Small intestine (tissue), 7 donors: Measurements from ENCODE around the gene C1orf52. TPM values are rescaled to one million over a fixed set of nuclear protein-coding genes. Genes with fewer than 3 reads are reported as not detected.

Experiments
- DNase-seq, 2 donors: peaks; one replicate each; pipeline versions ENCODE4 v3.0.0 to v3.0.0-alpha.2; 2013
- FAIRE-seq: peaks from 2 replicates; lab custom pipeline; 2012; peaks lifted over from hg19 to GRCh38; lab: Jason Lieb, UNC
- H3K27ac ChIP-seq, 3 donors: one replicate each; pipeline ENCODE4 v1.5.1; 2013; ENCODE audit warnings: low read length in 2 of 3, mild to moderate bottlenecking in 2 of 3, control low read depth in 1 of 3, inconsistent platforms in 1 of 3, low read depth in 1 of 3, moderate library complexity in 1 of 3
- H3K27me3 ChIP-seq, 3 donors: one replicate each; pipeline ENCODE4 v1.6.1; 2013; ENCODE audit warnings: low read length in 3 of 3, inconsistent platforms in 1 of 3; ENCODE audit not compliant: control insufficient read depth in 3 of 3, insufficient read depth in 3 of 3
- H3K36me3 ChIP-seq, 3 donors: one replicate each; pipeline ENCODE4 v1.6.1; 2013; ENCODE audit warnings: low read length in 3 of 3, inconsistent platforms in 1 of 3, low read depth in 1 of 3, mild to moderate bottlenecking in 1 of 3, moderate library complexity in 1 of 3; ENCODE audit not compliant: control insufficient read depth in 3 of 3, insufficient read depth in 2 of 3
- H3K4me1 ChIP-seq, 3 donors: one replicate each; pipeline ENCODE4 v1.6.1; 2013; ENCODE audit warnings: low read length in 2 of 3, inconsistent platforms in 1 of 3, low read depth in 1 of 3, mild to moderate bottlenecking in 1 of 3, moderate library complexity in 1 of 3; ENCODE audit not compliant: control insufficient read depth in 3 of 3, insufficient read depth in 2 of 3
- H3K4me3 ChIP-seq, 3 donors: one replicate each; pipeline ENCODE4 v1.5.1; 2013; ENCODE audit warnings: low read length in 3 of 3, control low read depth in 1 of 3, inconsistent platforms in 1 of 3, low read depth in 1 of 3, mild to moderate bottlenecking in 1 of 3, moderate library complexity in 1 of 3
- H3K9me3 ChIP-seq, 2 donors: one replicate each; pipeline ENCODE4 v1.6.1; 2013; ENCODE audit warnings: low read depth in 1 of 2, low read length in 1 of 2; ENCODE audit not compliant: control insufficient read depth in 2 of 2, insufficient read depth in 1 of 2
- WGBS, 3 donors: extraction: QIAGEN DNeasy Blood & Tissue Kit; methylation state at CpG; one replicate each; pipeline ENCODE4 v1.1.7; 2013; 5-methylcytosine and 5-hydroxymethylcytosine counted together
- polyA plus RNA-seq, 4 donors: library from polyadenylated mRNA; stranded (reverse) in 3 of 4; unstranded in 1 of 4; fragments of 200-250 nt in 3 of 4; fragments of 120-200 nt in 1 of 4; gene quantifications; one replicate each; pipeline versions ENCODE4 v1.2.1 to v1.2.3, GENCODE V29; 2013
- donor health status: healthy with polysubstance abuse.
- donor health status: control.
- donor health status: control.
- donor health status: Bipolar disorder and iron deficiency.
- donor health status: healthy.

The C1orf52 gene
- polyA plus RNA-seq, 4 donors, result 15.9 to 35.6 (median 18.5) TPM

- 68 to 79% (median 72%) methylated on average over 5 of the region's 5 CpGs for WGBS, 3 donors
- Histone ChIP-seq H3K27ac (no peak overlapping the region), H3K4me3 (no peak overlapping the region), H3K4me1 (peaks cover 0 to 22% (median 2%) of the 10 kb centered on the region in 3 donors), H3K27me3 (no peaks in the 10 kb centered on the region), H3K9me3 (peaks cover 0 to 5% of the 10 kb centered on the region in 2 donors), H3K36me3 (no peaks in the 10 kb centered on the region)
- FAIRE-seq, result no peak
- DNase-seq, result no peak
These were observed 36.1 kb downstream of the C1orf52 start for GRCh38 chr1:85223334-85223733.

- Histone ChIP-seq H3K27ac (peak overlapping the region in 1 of 3 donors; percentile 24), H3K4me3 (no peak overlapping the region), H3K36me3 (no peaks in the 10 kb centered on the region), H3K9me3 (peaks cover 0 to 5% of the 10 kb centered on the region in 2 donors), H3K4me1 (peaks cover 0 to 16% (median 2%) of the 10 kb centered on the region in 3 donors), H3K27me3 (no peaks in the 10 kb centered on the region)
- FAIRE-seq (no peak), DNase-seq (peak in 1 of 2 donors; percentile 17)
- 49 to 77% (median 74%) methylated on average over 7 of the region's 7 CpGs for WGBS, 3 donors
These were observed 38.7 kb downstream of the C1orf52 start for GRCh38 chr1:85220756-85221201.

- Histone ChIP-seq H3K36me3 (no peaks in the 10 kb centered on the region), H3K4me3 (no peak overlapping the region), H3K27me3 (no peaks in the 10 kb centered on the region), H3K27ac (peak overlapping the region in 1 of 3 donors; percentile 14), H3K4me1 (peaks cover 0 to 9% (median 0%) of the 10 kb centered on the region in 3 donors), H3K9me3 (peaks cover 0 to 5% of the 10 kb centered on the region in 2 donors)
- 58 to 83% (median 75%) methylated on average over 2 of the region's 2 CpGs for WGBS, 3 donors
- DNase-seq (no peak), FAIRE-seq (no peak)
These were observed 39.4 kb downstream of the C1orf52 start for GRCh38 chr1:85219853-85220610.

- DNase-seq (no peak), FAIRE-seq (no peak)
- no peak overlapping the region for H3K27ac ChIP-seq
These were observed 42.8 kb downstream of the C1orf52 start for GRCh38 chr1:85216697-85217096.

GRCh38 chr1:85214654-85215053 is 44.8 kb downstream of the C1orf52 start:
- Histone ChIP-seq H3K9me3 (no peaks in the 10 kb centered on the region), H3K4me1 (no peaks in the 10 kb centered on the region), H3K27ac (no peak overlapping the region), H3K36me3 (no peaks in the 10 kb centered on the region), H3K27me3 (no peaks in the 10 kb centered on the region), H3K4me3 (no peak overlapping the region)
- FAIRE-seq, result no peak
- no peak for DNase-seq
- 67 to 76% (median 70%) methylated on average over 5 of the region's 5 CpGs for WGBS, 3 donors

More at GRCh38 chr1:85216697-85217096, 42.8 kb downstream of the C1orf52 start:
- H3K36me3 ChIP-seq, result no peaks in the 10 kb centered on the region
- H3K4me1 ChIP-seq, result no peaks in the 10 kb centered on the region
- H3K27me3 ChIP-seq, result no peaks in the 10 kb centered on the region
- no peaks in the 10 kb centered on the region for H3K9me3 ChIP-seq
- H3K4me3 ChIP-seq, result no peak overlapping the region

GRCh38 chr1:85208488-85208887 is 51.0 kb downstream of the C1orf52 start:
- Histone ChIP-seq H3K9me3 (no peaks in the 10 kb centered on the region), H3K4me3 (no peak overlapping the region), H3K27ac (no peak overlapping the region), H3K36me3 (no peaks in the 10 kb centered on the region), H3K4me1 (no peaks in the 10 kb centered on the region), H3K27me3 (peaks cover 0 to 3% (median 0%) of the 10 kb centered on the region in 3 donors)
- 38 to 65% (median 53%) methylated on average over 2 of the region's 2 CpGs for WGBS, 3 donors
- no peak for DNase-seq
- FAIRE-seq, result no peak

- Histone ChIP-seq H3K27ac (no peak overlapping the region), H3K4me3 (no peak overlapping the region), H3K27me3 (peaks cover 0 to 3% (median 0%) of the 10 kb centered on the region in 3 donors), H3K4me1 (no peaks in the 10 kb centered on the region), H3K36me3 (no peaks in the 10 kb centered on the region), H3K9me3 (no peaks in the 10 kb centered on the region)
- WGBS, 3 donors, result 79 to 85% (median 82%) methylated on average over 2 of the region's 2 CpGs
- no peak for FAIRE-seq
- DNase-seq, result no peak
These were observed 55.8 kb downstream of the C1orf52 start for GRCh38 chr1:85203573-85204171.

- no peaks in the 10 kb centered on the region for H3K9me3 ChIP-seq
- no peaks in the 10 kb centered on the region for H3K4me1 ChIP-seq
- FAIRE-seq (no peak), DNase-seq (no peak)
- WGBS, 3 donors, result 70 to 82% (median 80%) methylated on average over 2 of the region's 2 CpGs
- H3K36me3 ChIP-seq, result no peaks in the 10 kb centered on the region
- H3K4me3 ChIP-seq, result no peak overlapping the region
- H3K27ac ChIP-seq, result no peak overlapping the region
- no peaks in the 10 kb centered on the region for H3K27me3 ChIP-seq
These were observed 56.6 kb downstream of the C1orf52 start for GRCh38 chr1:85202864-85203255.
